Activated CD4-positive, CD25-positive, alpha-beta regulatory T cell (primary cell): ENCODE data around the gene NHSL2.

Experiments used
- DNase-seq, 4 experiments: peaks; one replicate each; lab custom pipeline; 2025; lab: John Stamatoyannopoulos, UW

The NHSL2 gene

GRCh38 chrX:72018277-72019112 lies 107.8 kb downstream of the NHSL2 start:
- peak; percentile 46 to 67 (median 60) for DNase-seq

- DNase-seq = no peak
These were observed 108.8 kb downstream of the NHSL2 start for GRCh38 chrX:72019487-72019886.

- no peak for DNase-seq
These were observed 109.6 kb downstream of the NHSL2 start for GRCh38 chrX:72020204-72020603.

GRCh38 chrX:72020788-72021187 lies 110.1 kb downstream of the NHSL2 start:
- DNase-seq = no peak

GRCh38 chrX:72021975-72022374 lies 111.3 kb downstream of the NHSL2 start:
- peak in 1 of 4 experiments; percentile 0 for DNase-seq

GRCh38 chrX:72023071-72023470 lies 112.4 kb downstream of the NHSL2 start:
- DNase-seq = no peak

- no peak for DNase-seq
These were observed 114.7 kb downstream of the NHSL2 start for GRCh38 chrX:72025236-72025770.

- DNase-seq = no peak
These were observed 115.8 kb downstream of the NHSL2 start for GRCh38 chrX:72026341-72027023.

GRCh38 chrX:72027024-72027913 lies 116.6 kb downstream of the NHSL2 start:
- no peak for DNase-seq

- DNase-seq = no peak
These were observed 117.3 kb downstream of the NHSL2 start for GRCh38 chrX:72027914-72028307.

GRCh38 chrX:72028701-72029470 lies 118.2 kb downstream of the NHSL2 start:
- DNase-seq = no peak

GRCh38 chrX:72029483-72030411 lies 119.1 kb downstream of the NHSL2 start:
- DNase-seq = no peak

- no peak for DNase-seq
These were observed 119.8 kb downstream of the NHSL2 start for GRCh38 chrX:72030431-72030830.

GRCh38 chrX:72031118-72031517 lies 120.5 kb downstream of the NHSL2 start:
- DNase-seq = no peak

GRCh38 chrX:72031634-72032033 lies 121.0 kb downstream of the NHSL2 start:
- no peak for DNase-seq

GRCh38 chrX:72037601-72038000 lies 127.0 kb downstream of the NHSL2 start:
- DNase-seq = no peak

- DNase-seq = no peak
These were observed 127.4 kb downstream of the NHSL2 start for GRCh38 chrX:72038016-72038415.

GRCh38 chrX:72038868-72039267 lies 128.2 kb downstream of the NHSL2 start:
- no peak for DNase-seq

- no peak for DNase-seq
These were observed 129.9 kb downstream of the NHSL2 start for GRCh38 chrX:72040506-72040905.

GRCh38 chrX:72041176-72041575 lies 130.5 kb downstream of the NHSL2 start:
- DNase-seq = no peak
